ENCODE data around the gene NTRK2. TPM values are rescaled to one million over a fixed set of nuclear protein-coding genes. Genes with fewer than 3 reads are reported as not detected.

The NTRK2 gene
- total and polyA plus RNA-seq, 9 donors, result 8.9 to 36.8 (median 20.3) TPM

- no peaks in the 10 kb centered on the region for H3K9me3 ChIP-seq (replicated peaks; ENCODE audit: control insufficient read depth, low read depth, low read length)
- peak overlapping the region; percentile 68 for H3K27ac ChIP-seq (ENCODE audit: low read length)
- DNase-seq, result no peak
- no peaks in the 10 kb centered on the region for H3K27me3 ChIP-seq (ENCODE audit: control insufficient read depth, insufficient read depth, low read length)
- 67% methylated on average over 3 of the region's 7 CpGs for WGBS (ENCODE audit: insufficient coverage)
- H3K4me3 ChIP-seq (ENCODE audit: low read length), result no peak overlapping the region
- peaks cover 16% of the 10 kb centered on the region for H3K4me1 ChIP-seq (ENCODE audit: control insufficient read depth, insufficient read depth, low read length)
- no peaks in the 10 kb centered on the region for H3K36me3 ChIP-seq (ENCODE audit: control insufficient read depth, insufficient read depth, low read length)
These were observed 153.2 kb downstream of the NTRK2 start for GRCh38 chr9:84822589-84823233.

DNA sequence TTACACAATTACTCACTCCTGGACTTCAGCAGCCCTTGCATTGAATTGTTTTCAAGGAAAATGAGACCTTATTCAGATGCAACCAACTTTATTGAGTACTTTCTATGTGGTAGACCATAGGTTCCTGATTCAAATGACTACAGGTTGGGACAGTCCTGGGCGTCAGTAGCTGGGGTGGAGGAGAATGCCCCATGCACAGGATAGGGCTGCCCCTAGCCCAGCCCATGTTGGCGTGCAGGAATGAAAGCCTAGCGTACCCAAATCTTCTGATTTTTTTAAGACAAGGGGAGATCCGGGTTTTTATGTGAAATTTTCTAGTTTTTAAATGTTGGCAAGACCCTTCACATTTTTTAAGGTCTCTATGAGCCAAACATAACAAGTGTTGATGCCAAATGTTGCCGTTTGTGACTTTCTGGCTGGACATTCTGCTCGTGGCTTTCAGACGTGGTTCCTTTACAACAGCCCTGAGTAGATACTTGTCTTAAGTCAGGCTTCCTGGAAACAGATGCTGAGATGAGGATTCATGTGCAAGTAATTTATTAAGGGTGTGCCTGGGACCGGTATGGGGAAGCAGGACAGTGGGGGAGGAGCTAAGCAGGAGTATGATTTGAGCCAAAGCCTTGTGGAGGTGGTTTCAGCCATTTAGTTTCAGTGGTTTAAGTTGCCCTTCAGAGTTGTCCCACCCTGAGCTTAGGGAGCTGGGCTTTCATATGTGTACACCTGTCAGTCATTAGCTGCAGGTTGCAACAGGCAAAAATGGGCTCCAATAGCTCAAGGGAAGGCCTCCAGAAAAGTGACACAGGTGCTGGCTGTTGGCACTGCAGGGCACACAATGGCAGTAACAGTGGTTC, 154.1 kb downstream of the NTRK2 start:
- peaks cover 16% of the 10 kb centered on the region for H3K4me1 ChIP-seq (ENCODE audit: control insufficient read depth, insufficient read depth, low read length)
- no peaks in the 10 kb centered on the region for H3K9me3 ChIP-seq (replicated peaks; ENCODE audit: control insufficient read depth, low read depth, low read length)
- no peaks in the 10 kb centered on the region for H3K36me3 ChIP-seq (ENCODE audit: control insufficient read depth, insufficient read depth, low read length)
- no peaks in the 10 kb centered on the region for H3K27me3 ChIP-seq (ENCODE audit: control insufficient read depth, insufficient read depth, low read length)
- H3K27ac ChIP-seq (ENCODE audit: low read length), result no peak overlapping the region
- no peak overlapping the region for H3K4me3 ChIP-seq (ENCODE audit: low read length)
- DNase-seq, result peak; percentile 84
- WGBS (ENCODE audit: insufficient coverage), result 44% methylated on average over 6 of the region's 8 CpGs

- Histone ChIP-seq H3K4me1 (ENCODE audit: control insufficient read depth, insufficient read depth, low read length) (peaks cover 18% of the 10 kb centered on the region), H3K4me3 (ENCODE audit: low read length) (no peak overlapping the region), H3K36me3 (ENCODE audit: control insufficient read depth, insufficient read depth, low read length) (no peaks in the 10 kb centered on the region), H3K27me3 (ENCODE audit: control insufficient read depth, insufficient read depth, low read length) (no peaks in the 10 kb centered on the region), H3K27ac (ENCODE audit: low read length) (no peak overlapping the region), H3K9me3 (replicated peaks; ENCODE audit: control insufficient read depth, low read depth, low read length) (no peaks in the 10 kb centered on the region)
- 40% methylated on average over 3 of the region's 4 CpGs for WGBS (ENCODE audit: insufficient coverage)
- DNase-seq, result peak; percentile 82
These were observed 157.8 kb downstream of the NTRK2 start for GRCh38 chr9:84827216-84827765.

- peaks cover 13% of the 10 kb centered on the region for H3K4me1 ChIP-seq (ENCODE audit: control insufficient read depth, insufficient read depth, low read length)
- WGBS (ENCODE audit: insufficient coverage), result no CpG with 5 or more reads among the region's 2 CpGs
- H3K4me3 ChIP-seq (ENCODE audit: low read length), result no peak overlapping the region
- H3K27me3 ChIP-seq (ENCODE audit: control insufficient read depth, insufficient read depth, low read length), result no peaks in the 10 kb centered on the region
- H3K9me3 ChIP-seq (replicated peaks; ENCODE audit: control insufficient read depth, low read depth, low read length), result no peaks in the 10 kb centered on the region
- no peaks in the 10 kb centered on the region for H3K36me3 ChIP-seq (ENCODE audit: control insufficient read depth, insufficient read depth, low read length)
- no peak for DNase-seq
- H3K27ac ChIP-seq (ENCODE audit: low read length), result no peak overlapping the region
These were observed 158.5 kb downstream of the NTRK2 start for GRCh38 chr9:84828046-84828445.

DNA sequence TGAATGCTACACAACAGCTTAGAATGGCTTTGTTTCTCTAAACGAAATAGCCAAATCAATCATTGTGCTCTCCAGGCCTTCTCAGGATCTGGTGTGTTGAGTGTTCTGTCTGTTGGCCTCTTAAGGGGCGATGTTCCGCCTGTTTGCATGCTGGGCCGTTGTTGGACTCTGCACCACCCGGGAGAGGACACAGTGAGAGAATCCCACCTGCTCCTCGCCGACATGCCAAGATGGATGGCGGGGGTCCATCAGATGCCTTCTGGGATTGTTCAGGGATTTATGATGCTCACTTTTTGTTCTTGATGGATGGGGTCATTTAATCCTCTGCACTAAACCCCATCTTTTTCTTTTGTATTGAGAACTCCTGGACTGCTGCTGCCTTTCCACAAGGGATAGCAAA, 159.9 kb downstream of the NTRK2 start:
- DNase-seq, result peak; percentile 56
- Histone ChIP-seq H3K9me3 (replicated peaks; ENCODE audit: control insufficient read depth, low read depth, low read length) (no peaks in the 10 kb centered on the region), H3K4me3 (ENCODE audit: low read length) (no peak overlapping the region), H3K27me3 (ENCODE audit: control insufficient read depth, insufficient read depth, low read length) (no peaks in the 10 kb centered on the region), H3K27ac (ENCODE audit: low read length) (peak overlapping the region; percentile 30), H3K36me3 (ENCODE audit: control insufficient read depth, insufficient read depth, low read length) (no peaks in the 10 kb centered on the region), H3K4me1 (ENCODE audit: control insufficient read depth, insufficient read depth, low read length) (peaks cover 4% of the 10 kb centered on the region)
- no CpG with 5 or more reads among the region's 8 CpGs for WGBS (ENCODE audit: insufficient coverage)

DNA sequence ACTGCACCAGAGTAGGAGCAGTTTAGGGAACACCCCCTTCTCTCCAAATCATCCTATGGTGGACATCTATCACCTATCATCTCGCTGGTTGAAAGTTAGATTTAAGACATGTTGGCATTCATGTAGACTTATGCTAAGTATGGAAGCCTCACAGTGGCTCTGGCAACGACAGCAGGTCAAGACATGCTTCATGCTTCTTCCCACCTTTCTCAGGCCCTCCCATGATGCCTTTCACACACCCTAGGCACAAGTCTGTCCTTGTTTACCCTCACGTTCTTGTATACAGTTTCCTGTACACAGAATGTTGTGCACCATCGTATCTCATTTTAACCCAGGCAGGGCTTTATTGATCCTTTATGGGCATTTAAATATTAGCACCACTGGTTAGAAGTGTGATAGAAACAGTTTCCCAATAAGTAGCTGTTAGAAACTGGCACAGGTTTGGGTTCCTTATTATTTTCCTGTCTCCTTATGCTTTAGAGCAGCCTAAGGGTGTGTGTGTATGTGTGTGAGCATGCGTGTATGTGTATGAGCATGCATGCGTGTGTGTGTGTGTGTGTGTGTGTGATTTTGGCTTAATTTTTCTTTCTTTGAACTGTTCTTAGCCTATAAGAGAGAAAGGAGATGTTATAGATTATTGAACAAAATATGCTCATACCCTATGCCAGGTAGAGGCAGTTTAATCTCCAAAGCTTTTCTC, 160.6 kb downstream of the NTRK2 start:
- 58% methylated on average over 1 of the region's 6 CpGs for WGBS (ENCODE audit: insufficient coverage)
- Histone ChIP-seq H3K27ac (ENCODE audit: low read length) (no peak overlapping the region), H3K4me1 (ENCODE audit: control insufficient read depth, insufficient read depth, low read length) (peaks cover 3% of the 10 kb centered on the region), H3K36me3 (ENCODE audit: control insufficient read depth, insufficient read depth, low read length) (no peaks in the 10 kb centered on the region), H3K9me3 (replicated peaks; ENCODE audit: control insufficient read depth, low read depth, low read length) (no peaks in the 10 kb centered on the region), H3K27me3 (ENCODE audit: control insufficient read depth, insufficient read depth, low read length) (no peaks in the 10 kb centered on the region), H3K4me3 (ENCODE audit: low read length) (no peak overlapping the region)
- no peak for DNase-seq

DNA sequence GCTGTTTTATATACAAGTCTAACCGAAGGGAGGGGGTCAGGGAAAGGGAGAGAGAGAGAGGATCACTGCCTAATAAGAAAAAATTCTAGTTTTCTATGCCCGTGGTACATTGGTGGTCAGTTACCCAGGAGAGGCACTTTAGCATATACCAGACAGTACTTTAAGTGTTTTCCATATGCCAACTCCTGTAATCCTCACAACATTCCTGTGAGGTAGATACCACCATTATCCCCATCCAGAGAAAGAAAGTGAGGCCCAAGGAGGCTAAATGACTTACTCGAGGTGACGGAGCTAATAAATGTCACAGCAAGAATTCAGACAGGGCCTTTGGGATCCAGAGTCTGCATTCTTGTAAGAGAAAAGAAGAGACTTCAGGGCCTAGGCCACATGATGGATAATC, 161.8 kb downstream of the NTRK2 start:
- Histone ChIP-seq H3K27me3 (ENCODE audit: control insufficient read depth, insufficient read depth, low read length) (no peaks in the 10 kb centered on the region), H3K9me3 (replicated peaks; ENCODE audit: control insufficient read depth, low read depth, low read length) (no peaks in the 10 kb centered on the region), H3K4me3 (ENCODE audit: low read length) (no peak overlapping the region), H3K36me3 (ENCODE audit: control insufficient read depth, insufficient read depth, low read length) (no peaks in the 10 kb centered on the region), H3K27ac (ENCODE audit: low read length) (no peak overlapping the region), H3K4me1 (ENCODE audit: control insufficient read depth, insufficient read depth, low read length) (peaks cover 3% of the 10 kb centered on the region)
- 61% methylated on average over 3 of the region's 4 CpGs for WGBS (ENCODE audit: insufficient coverage)
- DNase-seq, result no peak

DNA sequence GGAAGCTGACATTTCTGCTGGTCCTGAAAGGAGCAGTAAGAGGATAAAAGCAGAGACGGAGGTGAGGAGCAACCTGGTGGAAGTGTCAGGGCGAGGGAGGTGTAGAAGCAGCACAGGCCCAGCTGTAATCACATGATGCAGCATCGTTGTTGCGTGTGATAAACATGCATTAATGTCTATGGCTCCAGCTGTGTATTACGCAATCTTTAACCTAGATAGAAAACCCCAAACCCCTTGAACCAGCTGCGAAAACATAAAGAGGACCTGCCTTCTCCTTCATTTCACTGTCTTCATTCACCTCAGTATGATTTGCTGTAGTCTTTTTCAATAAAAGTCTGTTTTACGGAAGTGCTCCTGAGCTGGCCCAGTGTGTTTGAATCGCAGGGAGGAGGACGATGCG, 162.9 kb downstream of the NTRK2 start:
- no peaks in the 10 kb centered on the region for H3K27me3 ChIP-seq (ENCODE audit: control insufficient read depth, insufficient read depth, low read length)
- WGBS (ENCODE audit: insufficient coverage), result 95% methylated on average over 6 of the region's 10 CpGs
- no peak for DNase-seq
- H3K4me3 ChIP-seq (ENCODE audit: low read length), result no peak overlapping the region
- H3K36me3 ChIP-seq (ENCODE audit: control insufficient read depth, insufficient read depth, low read length), result no peaks in the 10 kb centered on the region
- no peak overlapping the region for H3K27ac ChIP-seq (ENCODE audit: low read length)
- no peaks in the 10 kb centered on the region for H3K9me3 ChIP-seq (replicated peaks; ENCODE audit: control insufficient read depth, low read depth, low read length)
- peaks cover 3% of the 10 kb centered on the region for H3K4me1 ChIP-seq (ENCODE audit: control insufficient read depth, insufficient read depth, low read length)

GRCh38 chr9:84834426-84834825, 164.9 kb downstream of the NTRK2 start:
- WGBS (ENCODE audit: insufficient coverage), result 63% methylated on average over 3 of the region's 4 CpGs
- Histone ChIP-seq H3K36me3 (ENCODE audit: control insufficient read depth, insufficient read depth, low read length) (no peaks in the 10 kb centered on the region), H3K9me3 (replicated peaks; ENCODE audit: control insufficient read depth, low read depth, low read length) (no peaks in the 10 kb centered on the region), H3K4me1 (ENCODE audit: control insufficient read depth, insufficient read depth, low read length) (peaks cover 2% of the 10 kb centered on the region), H3K4me3 (ENCODE audit: low read length) (no peak overlapping the region), H3K27ac (ENCODE audit: low read length) (no peak overlapping the region), H3K27me3 (ENCODE audit: control insufficient read depth, insufficient read depth, low read length) (no peaks in the 10 kb centered on the region)
- DNase-seq, result no peak

DNA sequence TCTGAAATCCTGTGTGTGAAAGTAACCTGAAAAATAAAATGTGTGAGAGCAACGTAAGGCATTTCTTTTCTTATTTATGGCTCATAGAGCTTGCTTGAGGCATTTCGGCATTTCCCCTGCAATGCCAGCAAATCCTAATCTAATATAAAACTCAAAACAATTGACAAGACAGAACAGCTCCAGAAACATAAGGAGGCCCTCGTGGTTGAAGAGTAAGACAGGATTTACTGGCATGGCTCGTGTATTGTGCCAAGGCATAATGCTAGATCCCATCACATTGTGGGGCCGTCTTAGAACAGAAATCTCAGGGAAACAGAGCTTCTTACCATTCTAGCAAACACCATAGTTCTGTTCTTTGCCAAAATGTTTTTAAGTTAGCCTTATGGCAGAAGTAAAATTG, 166.2 kb downstream of the NTRK2 start:
- Histone ChIP-seq H3K27ac (ENCODE audit: low read length) (no peak overlapping the region), H3K9me3 (replicated peaks; ENCODE audit: control insufficient read depth, low read depth, low read length) (no peaks in the 10 kb centered on the region), H3K36me3 (ENCODE audit: control insufficient read depth, insufficient read depth, low read length) (no peaks in the 10 kb centered on the region), H3K27me3 (ENCODE audit: control insufficient read depth, insufficient read depth, low read length) (no peaks in the 10 kb centered on the region), H3K4me3 (ENCODE audit: low read length) (no peak overlapping the region), H3K4me1 (ENCODE audit: control insufficient read depth, insufficient read depth, low read length) (no peaks in the 10 kb centered on the region)
- WGBS (ENCODE audit: insufficient coverage), result no CpG with 5 or more reads among the region's 5 CpGs
- no peak for DNase-seq
